Sciatic nerve (tissue), 2 donors: ENCODE data around the gene TTLL5. TPM values are rescaled to one million over a fixed set of nuclear protein-coding genes. Genes with fewer than 3 reads are reported as not detected.

Experiments
- ATAC-seq: fragments of 200-7000 bp; cut with Tn5 transposase; one replicate; pipeline ENCODE4 v1.9.1; 2020; ENCODE audit warnings: mild to moderate bottlenecking, moderate library complexity
- DNase-seq: peaks from one replicate; pipeline ENCODE4 v3.0.0-alpha.2; 2020; ENCODE audit warnings: low spot score
- intact Hi-C: fragments of 100-400 bp; cut with DNase I; formaldehyde crosslinking; loops from one replicate; pipeline ENCODE4 v1.14.2; 2022
- total RNA-seq: library from RNA; stranded (reverse); fragmentation: NEBNext Ultra II Directional; extraction: Animal tissue kit (Norgen Biotek cat#: 25700); gene quantifications from one replicate; pipeline ENCODE4 v1.2.1, GENCODE V29; 2021
- donor health status: DM: no; HTN: no; CAD: no.
- donor health status: DM: no; HTN: no; CAD: no.

The TTLL5 gene
- total RNA-seq, 1 donor from 2014 or later, result 44.0 TPM

DNA sequence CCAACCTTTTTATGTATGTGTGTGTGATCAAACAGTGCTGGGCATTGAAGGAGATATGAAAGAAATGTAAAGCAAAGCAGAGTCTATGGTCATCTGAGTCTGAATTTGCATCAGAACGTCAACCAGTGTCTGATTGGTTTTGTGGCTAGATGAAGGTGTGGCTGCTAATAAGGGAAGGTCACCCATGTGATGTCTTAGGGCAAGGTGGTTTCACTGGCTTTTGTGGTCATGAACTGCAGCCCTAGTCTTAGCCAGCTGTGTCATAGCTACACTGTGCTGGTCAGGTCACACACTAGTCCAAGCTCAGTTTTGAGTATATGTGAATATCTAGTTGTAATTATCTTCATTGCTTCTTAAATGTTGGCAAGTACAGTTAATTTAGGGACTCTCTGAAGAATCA, 214.9 kb downstream of the TTLL5 start:
- DNase-seq (no peak), ATAC-seq (no peak)
- intact Hi-C loops, result no loop called here

DNA sequence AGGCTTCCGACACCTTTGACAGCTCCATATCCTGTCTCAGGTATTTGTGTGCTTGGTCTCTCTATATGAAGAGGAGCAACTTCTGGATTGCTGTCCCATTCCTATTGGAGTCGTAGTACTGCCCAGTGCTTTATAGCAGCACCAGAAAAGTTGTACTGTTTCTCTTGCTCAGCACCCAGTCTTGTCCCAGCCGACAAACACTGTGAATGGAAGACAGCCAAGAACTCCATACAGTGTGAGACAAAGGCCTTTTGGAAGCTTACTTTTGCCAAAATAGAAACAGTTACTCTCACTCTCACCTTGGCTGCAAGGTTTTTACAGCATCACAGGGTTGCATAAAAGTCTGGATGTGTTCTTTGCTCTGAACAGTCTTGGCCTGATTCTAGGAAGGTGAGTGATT, 215.5 kb downstream of the TTLL5 start:
- intact Hi-C loops, result no loop called here
- DNase-seq (no peak), ATAC-seq (peak; percentile 55)

GRCh38 chr14:75877292-75877691, 216.2 kb downstream of the TTLL5 start:
- no peak for DNase-seq
- ATAC-seq, result no peak
- intact Hi-C loops, result no loop called here

GRCh38 chr14:75877884-75878283, 216.8 kb downstream of the TTLL5 start:
- DNase-seq, result no peak
- intact Hi-C loops, result no loop called here
- no peak for ATAC-seq

DNA sequence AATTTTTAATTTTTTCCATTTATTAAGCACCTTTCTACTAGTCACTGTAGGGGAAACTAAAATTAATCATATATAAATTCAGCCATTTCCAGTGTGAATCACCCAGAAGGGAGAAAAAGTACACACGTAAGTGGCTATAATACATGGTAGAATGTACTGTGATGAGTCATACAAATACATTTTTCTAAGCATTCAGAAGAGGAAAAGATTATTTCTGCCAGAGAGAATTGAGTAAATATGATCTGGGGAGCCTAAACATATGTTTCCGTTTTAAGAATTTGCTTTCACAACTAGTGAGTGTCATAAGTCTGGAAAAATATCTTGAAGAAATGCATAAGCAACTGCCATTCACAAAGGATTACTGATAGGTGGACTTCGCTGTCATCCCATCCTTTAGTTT, 218.0 kb downstream of the TTLL5 start:
- ATAC-seq (no peak), DNase-seq (no peak)
- intact Hi-C loops, result no loop called here

DNA sequence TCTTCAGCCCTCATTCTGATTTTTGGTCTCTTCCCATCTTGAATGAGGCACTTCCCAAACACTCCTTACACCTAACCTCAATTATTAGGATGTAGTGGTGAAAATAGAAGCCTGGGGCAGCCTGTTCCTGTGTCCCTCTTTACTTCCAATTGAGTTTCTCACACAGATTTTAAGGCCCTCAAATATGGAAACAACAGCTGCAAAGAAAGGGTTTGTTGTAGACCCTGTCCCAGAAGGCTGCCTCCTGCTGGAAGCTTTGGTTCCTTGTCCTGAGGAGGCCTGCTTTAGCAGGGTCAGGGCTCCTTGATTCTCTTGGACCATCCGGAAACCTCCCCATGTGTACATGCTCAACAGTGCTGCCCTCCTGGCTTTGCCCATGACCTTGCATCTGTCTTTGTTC, 219.5 kb downstream of the TTLL5 start:
- DNase-seq (no peak), ATAC-seq (no peak)

DNA sequence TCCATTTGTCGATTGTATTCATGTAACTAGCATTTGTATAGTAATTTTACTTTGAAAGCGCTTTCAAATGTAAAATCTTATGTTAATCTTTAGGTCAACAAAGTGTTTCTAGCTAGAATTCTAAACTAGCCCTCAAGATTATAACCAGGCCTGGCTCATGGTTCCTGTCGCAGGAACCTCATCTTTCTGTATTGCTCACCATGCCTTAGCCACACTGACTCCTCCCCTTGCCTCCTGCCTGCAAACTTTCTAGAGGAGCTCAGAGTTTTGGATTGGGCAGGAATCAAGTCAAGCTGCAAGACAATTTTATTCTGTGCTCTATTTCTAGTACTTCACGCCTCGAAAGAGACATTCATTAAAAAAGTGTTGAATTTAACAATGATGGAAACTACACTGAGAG, 220.9 kb downstream of the TTLL5 start:
- ATAC-seq (no peak), DNase-seq (no peak)
- intact Hi-C loops, result no loop called here

More for the DNA sequence above, 219.5 kb downstream of the TTLL5 start:
- intact Hi-C loops, result no loop called here

DNA sequence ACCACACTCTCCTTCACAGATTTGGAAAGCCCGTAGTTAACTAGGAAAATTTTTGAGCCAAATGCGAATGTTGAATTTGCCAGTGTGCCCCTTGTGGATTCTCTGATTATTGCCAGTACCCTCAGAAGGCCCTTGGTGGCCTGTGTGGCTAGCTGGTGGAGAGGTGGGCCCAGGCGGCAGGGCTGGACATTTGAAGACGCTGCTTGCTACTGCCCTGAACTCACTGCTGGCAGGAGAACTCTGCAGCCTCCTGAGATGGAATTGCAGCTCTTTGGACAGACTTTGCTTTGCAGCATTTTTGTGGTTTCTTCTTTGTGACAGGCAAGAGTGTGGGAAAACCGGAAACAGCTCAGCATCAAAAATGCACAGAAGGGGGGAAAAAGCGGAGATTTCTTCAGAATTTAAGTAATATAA, 223.2 kb downstream of the TTLL5 start:
- peak; percentile 79 for ATAC-seq
- DNase-seq, result no peak
- intact Hi-C loops, result no loop called here

DNA sequence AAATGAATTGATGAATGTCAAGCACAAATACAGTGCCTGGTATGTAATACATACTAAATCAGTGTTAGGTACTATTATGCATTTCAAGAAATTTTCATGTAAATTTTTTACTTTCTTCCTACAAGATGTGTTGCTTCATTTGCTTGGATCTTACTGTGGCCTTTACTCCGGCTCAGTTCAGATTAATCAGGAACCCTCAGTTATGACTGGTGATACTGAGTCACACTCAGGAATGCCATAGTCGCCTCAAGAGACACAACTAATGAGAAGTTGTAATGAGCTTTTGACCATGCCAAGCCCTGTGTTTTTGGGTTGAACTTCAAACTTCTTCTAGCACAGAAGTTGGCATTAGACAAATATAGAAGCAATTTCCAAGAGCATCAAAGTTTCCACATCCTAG, 224.8 kb downstream of the TTLL5 start:
- ATAC-seq (peak; percentile 66), DNase-seq (no peak)
- intact Hi-C loops, result no loop called here

- DNase-seq, result no peak
- ATAC-seq, result peak; percentile 74
- intact Hi-C loops, result no loop called here
Observed at GRCh38 chr14:75886636-75887348, 225.7 kb downstream of the TTLL5 start.

- intact Hi-C loops, result no loop called here
- DNase-seq, result no peak
- ATAC-seq, result no peak
Observed at GRCh38 chr14:75888945-75889344, 227.9 kb downstream of the TTLL5 start.

- DNase-seq, result no peak
- ATAC-seq, result no peak
- intact Hi-C loops, result no loop called here
Observed at GRCh38 chr14:75896341-75896740, 235.3 kb downstream of the TTLL5 start.

DNA sequence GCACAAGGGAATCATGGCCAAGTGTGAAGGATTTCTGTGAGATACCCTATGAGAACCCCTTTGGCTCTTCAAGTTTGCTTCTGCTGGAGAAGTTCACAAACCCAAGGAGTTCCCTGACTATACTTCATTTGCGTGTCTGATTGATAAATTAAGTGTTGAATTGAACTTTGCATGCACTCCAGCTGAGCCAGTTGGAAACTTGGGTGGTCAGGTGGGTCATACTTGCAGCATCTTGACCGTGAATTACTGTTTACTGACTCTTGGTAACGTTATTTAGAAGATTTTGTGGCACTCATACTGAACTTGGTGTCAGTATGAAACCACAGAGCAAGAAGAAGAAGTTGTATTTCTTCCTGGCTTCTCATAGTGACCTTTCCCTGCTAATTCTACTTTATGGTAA, 243.3 kb downstream of the TTLL5 start:
- intact Hi-C loops, result no loop called here
- ATAC-seq, result no peak
- no peak for DNase-seq

GRCh38 chr14:75905147-75905904, 244.3 kb downstream of the TTLL5 start:
- ATAC-seq (peak; percentile 25), DNase-seq (peak; percentile 78)
- intact Hi-C loops, result no loop called here

DNA sequence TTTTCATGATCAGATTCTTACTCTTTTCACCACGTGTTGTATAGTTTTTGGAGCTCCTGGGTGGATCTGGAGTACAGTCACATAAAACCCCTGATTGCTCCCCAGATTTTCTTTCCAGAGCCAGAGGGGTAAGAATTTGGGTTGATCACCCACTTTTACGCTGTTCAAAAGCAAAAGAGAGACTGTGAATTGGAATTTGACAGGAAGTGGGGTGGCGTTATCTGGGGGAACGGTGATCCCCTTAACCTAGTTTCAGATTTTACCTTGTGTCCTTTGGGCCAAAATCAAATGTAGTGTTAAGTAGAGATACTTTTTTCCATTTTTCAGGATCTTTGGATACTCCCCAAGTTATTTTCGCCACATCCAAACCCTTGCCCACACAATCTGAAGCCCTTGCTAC, 245.2 kb downstream of the TTLL5 start:
- intact Hi-C loops, result no loop called here
- ATAC-seq (no peak), DNase-seq (no peak)

- intact Hi-C loops, result no loop called here
- peak; percentile 86 for DNase-seq
- ATAC-seq, result peak; percentile 84
Observed at GRCh38 chr14:75906680-75907280, 245.7 kb downstream of the TTLL5 start.

DNA sequence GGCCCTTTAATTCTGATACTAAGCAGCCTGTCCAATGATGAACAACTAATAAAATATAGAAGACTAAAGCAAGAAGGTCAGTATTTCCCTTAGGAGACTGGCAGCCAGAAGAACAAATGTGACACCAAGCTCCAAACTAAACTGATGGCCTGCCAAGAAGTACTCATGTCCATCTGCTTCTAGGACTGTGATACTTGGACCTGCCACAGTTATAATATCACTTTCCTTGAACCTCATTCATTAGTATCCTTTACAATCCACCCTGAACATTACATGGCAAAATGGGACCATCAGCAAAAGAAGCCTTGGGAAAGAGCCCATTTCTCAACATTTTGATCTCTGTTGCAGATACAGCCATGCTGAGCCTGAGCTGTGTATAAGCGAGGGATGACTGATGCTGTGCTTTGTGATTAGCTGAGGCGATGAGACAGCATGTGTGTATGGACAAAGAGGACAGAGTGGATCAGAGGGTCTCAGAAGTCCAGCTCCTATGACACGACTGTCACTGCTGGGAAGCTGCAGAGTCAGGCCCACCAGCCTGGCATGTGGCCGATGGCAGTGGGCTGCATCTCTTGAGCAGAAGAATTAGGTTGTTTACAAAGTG, 246.8 kb downstream of the TTLL5 start:
- DNase-seq (no peak), ATAC-seq (peak; percentile 55)
- intact Hi-C loops, result no loop called here

DNA sequence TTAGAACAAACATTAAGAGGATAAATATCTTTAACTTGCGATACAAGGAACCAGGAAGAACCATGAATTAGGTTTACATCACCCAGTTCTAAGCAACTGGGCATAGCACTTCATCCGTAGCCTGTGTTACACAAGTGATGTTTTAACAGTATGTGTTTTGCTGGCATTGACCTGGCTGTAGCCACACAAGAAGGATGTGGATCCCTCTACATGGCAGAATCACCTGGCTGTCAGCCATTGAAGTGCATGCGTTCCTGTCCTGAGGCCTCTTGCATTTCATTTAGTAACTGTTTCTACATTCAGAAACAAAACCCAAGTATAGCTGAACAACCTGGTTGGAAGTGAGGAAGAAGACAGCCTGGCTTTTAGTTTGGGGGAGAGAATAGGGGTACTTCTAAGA, 248.6 kb downstream of the TTLL5 start:
- DNase-seq (no peak), ATAC-seq (no peak)
- intact Hi-C loops, result no loop called here

GRCh38 chr14:75910048-75910447, 249.0 kb downstream of the TTLL5 start:
- intact Hi-C loops, result no loop called here
- ATAC-seq (no peak), DNase-seq (no peak)

- intact Hi-C loops, result no loop called here
- DNase-seq (peak; percentile 68), ATAC-seq (peak; percentile 86)
Observed at GRCh38 chr14:75911883-75912282, 250.8 kb downstream of the TTLL5 start.
